AG04450 (cell line): Measurements from ENCODE around the gene BRSK2. TPM values are rescaled to one million over a fixed set of nuclear protein-coding genes. Genes with fewer than 3 reads are reported as not detected.
"Not testable (repeated sequence)": the region's sequence is repeated elsewhere in the genome, so short reads cannot be mapped to it uniquely, and the experiment has no call there.

ENCODE experiments used
- CTCF ChIA-PET: fragments of 300-600, 350-600 bp; formaldehyde crosslinking; extraction: SDS; loops from one replicate; lab custom pipeline; 2022; ENCODE audit warnings: antibody characterized with exemption, inconsistent platforms; lab: Charles Lee
- POLR2A ChIA-PET: fragments of 350-600 bp; formaldehyde crosslinking; extraction: SDS; loops from one replicate; lab custom pipeline; 2021; ENCODE audit warnings: antibody characterized with exemption, inconsistent platforms; lab: Yijun Ruan, JAX
- DNase-seq: peaks from one replicate; pipeline ENCODE4 v3.0.0-alpha.2; 2011; ENCODE audit warnings: low read depth, low spot score
- H3K27ac ChIP-seq: one replicate; pipeline ENCODE4 v1.5.1; 2012; ENCODE audit warnings: low read depth, low read length, control low read depth
- H3K27me3 ChIP-seq: one replicate; pipeline ENCODE4 v1.6.0; 2012; ENCODE audit warnings: low read length; ENCODE audit not compliant: control insufficient read depth, insufficient read depth
- H3K4me3 ChIP-seq: 2 replicates; pipeline ENCODE4 v1.5.1; 2011; ENCODE audit warnings: mild to moderate bottlenecking, low read depth, low read length, control low read depth
- H3K9me3 ChIP-seq: 2 replicates; pipeline ENCODE4 v1.5.1; 2012; ENCODE audit warnings: low read length; ENCODE audit not compliant: control insufficient read depth, insufficient read depth
- polyA plus RNA-seq: library from polyadenylated mRNA; depleted of rRNA; stranded (reverse); fragments of >200 nt; gene quantifications from 2 replicates; pipeline ENCODE4 v1.2.3, GENCODE V29; 2011
- TF ChIP-seq, protein P1 (sequence below): IDR thresholded peaks from 2 replicates; pipeline ENCODE4 v1.5.1; 2011; ENCODE audit warnings: low read depth, low read length, control low read depth, inconsistent platforms

Gene BRSK2
- polyA plus RNA-seq, 1 experiment: 0.11 TPM

DNA sequence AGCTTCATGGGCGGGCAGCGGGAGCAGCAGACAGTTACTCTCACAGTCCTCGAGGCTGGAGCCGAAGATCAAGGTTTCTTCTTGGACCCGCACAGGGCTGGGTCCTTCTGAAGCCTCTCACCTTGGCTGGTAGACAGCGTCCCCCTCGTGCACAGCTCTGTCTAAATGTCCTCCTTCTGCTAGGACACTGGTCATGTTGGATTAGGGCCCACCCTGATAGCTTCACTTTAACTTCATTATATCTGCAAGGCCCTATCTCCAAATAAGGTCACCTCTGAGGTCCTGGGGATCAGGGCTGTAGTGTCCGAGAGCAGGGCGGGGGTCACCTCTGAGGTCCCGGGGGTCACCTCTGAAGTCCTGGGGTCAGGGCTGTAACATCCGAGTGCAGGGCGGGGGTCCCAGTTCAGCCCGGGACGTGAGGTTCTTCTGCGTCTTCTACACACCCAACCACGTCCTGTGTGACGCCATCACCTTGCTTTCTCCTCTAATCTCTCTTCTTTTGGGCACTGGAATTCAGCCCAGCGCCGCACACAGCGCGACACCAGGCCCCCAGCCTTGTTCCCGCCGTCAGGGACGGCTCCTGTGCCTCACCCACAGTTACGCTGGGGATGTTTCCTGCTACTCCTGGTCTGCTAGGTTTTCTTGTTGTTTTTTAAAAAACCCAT, 46.2 kb upstream of the BRSK2 start:
- H3K9me3 ChIP-seq: no peaks in the 10 kb centered on the region; the same call in 1 of the 2 replicates
- ChIA-PET POLR2A (no interaction called here), CTCF (interaction anchor here (0.9 kb wide), 1 partner anchor 41 kb away, joined by 4 read pairs; no protein-coding TSS in a partner anchor)
- no peak overlapping the region for H3K4me3 ChIP-seq
- TF ChIP-seq, protein P1, sequence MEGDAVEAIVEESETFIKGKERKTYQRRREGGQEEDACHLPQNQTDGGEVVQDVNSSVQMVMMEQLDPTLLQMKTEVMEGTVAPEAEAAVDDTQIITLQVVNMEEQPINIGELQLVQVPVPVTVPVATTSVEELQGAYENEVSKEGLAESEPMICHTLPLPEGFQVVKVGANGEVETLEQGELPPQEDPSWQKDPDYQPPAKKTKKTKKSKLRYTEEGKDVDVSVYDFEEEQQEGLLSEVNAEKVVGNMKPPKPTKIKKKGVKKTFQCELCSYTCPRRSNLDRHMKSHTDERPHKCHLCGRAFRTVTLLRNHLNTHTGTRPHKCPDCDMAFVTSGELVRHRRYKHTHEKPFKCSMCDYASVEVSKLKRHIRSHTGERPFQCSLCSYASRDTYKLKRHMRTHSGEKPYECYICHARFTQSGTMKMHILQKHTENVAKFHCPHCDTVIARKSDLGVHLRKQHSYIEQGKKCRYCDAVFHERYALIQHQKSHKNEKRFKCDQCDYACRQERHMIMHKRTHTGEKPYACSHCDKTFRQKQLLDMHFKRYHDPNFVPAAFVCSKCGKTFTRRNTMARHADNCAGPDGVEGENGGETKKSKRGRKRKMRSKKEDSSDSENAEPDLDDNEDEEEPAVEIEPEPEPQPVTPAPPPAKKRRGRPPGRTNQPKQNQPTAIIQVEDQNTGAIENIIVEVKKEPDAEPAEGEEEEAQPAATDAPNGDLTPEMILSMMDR: no peak
- H3K27ac ChIP-seq: no peak overlapping the region
- peaks cover 12% of the 10 kb centered on the region for H3K27me3 ChIP-seq
- no peak for DNase-seq

GRCh38 chr11:1344056-1344635, 45.6 kb upstream of the BRSK2 start:
- CTCF ChIA-PET: no interaction called here
- TF ChIP-seq, protein P1: no peak
- DNase-seq: no peak
- H3K9me3 ChIP-seq: no peaks in the 10 kb centered on the region; the same call in 1 of the 2 replicates
- no peak overlapping the region for H3K4me3 ChIP-seq
- H3K27ac ChIP-seq: no peak overlapping the region
- POLR2A ChIA-PET: no interaction called here
- H3K27me3 ChIP-seq: peaks cover 12% of the 10 kb centered on the region

DNA sequence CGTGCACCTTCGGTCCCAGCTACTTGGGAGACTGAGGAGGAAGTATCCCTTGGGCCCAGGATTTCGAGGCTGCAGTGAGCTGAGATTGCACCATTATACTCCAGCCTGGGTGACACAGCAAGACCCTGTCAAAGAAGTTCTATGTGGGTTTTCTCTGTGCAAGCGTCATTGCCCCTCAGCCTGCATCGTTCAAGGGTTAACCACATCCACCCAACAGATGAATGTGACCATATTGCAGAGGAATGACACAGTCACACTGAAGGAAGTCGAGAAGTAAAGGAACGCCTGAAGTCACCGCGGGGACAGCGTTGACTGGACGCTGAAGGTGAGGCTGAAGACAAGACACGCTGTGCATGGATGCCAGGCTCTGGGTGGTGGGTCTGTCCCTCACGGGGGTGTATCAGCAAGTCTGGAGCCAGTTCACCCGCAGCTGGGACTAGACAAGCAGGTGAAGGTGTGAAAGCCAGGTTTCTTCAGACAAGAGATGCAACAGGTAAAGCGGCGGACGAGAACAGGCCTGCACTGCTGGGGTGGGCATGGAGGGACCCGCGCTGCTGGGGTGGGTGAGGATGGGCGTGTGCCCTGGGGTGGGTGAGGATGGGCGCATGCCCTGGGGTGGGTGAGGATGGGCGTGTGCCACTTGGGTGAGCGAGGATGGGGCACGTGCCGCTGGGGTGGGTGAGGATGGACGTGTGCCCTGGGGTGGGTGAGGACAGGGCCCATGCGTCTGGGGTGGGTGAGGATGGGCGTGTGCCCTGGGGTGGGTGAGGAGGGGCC, 43.8 kb upstream of the BRSK2 start:
- TF ChIP-seq, protein P1: no peak
- POLR2A ChIA-PET: no interaction called here
- CTCF ChIA-PET: no interaction called here
- H3K27ac ChIP-seq: no peak overlapping the region
- H3K27me3 ChIP-seq: peaks cover 23% of the 10 kb centered on the region
- H3K4me3 ChIP-seq: no peak overlapping the region
- H3K9me3 ChIP-seq: no peaks in the 10 kb centered on the region; the same call in 1 of the 2 replicates
- DNase-seq: no peak

DNA sequence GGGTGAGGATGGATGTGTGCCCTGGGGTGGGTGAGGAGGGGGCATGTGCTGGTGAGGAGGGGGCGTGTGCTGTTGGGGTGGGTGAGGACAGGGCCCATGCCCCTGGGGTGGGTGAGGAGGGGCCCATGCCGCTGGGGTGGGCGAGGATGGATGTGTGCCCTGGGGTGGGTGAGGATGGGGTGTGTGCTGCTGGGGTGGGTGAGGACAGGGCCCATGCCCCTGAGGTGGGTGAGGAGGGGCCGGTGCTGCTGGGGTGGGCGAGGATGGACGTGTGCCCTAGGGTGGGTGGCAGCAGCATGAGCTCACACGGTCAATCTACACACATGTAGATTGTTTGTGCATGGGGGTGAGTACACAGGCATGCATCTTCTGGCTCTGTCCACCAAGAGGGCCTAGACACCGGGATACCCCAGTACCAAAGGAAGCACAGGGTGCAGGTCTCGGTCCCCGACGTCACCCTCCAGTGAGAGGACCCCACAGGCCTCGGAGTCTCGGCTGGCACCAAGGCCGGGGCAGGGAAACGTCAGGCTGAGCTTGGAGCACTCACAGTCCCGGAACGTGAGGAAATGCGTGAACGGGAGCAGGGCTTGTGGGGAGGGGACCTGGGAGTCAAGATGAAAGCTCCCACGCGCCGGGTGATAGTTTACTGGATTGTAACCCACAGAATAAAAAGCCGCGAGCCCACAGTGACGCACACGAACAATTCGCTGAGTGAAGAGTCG, 42.9 kb upstream of the BRSK2 start:
- POLR2A ChIA-PET: no interaction called here
- CTCF ChIA-PET: no interaction called here
- H3K27ac ChIP-seq: no peak overlapping the region
- H3K4me3 ChIP-seq: no peak overlapping the region
- no peak for DNase-seq
- peaks cover 23% of the 10 kb centered on the region for H3K27me3 ChIP-seq
- TF ChIP-seq, protein P1: no peak
- H3K9me3 ChIP-seq: no peaks in the 10 kb centered on the region; the same call in 1 of the 2 replicates

DNA sequence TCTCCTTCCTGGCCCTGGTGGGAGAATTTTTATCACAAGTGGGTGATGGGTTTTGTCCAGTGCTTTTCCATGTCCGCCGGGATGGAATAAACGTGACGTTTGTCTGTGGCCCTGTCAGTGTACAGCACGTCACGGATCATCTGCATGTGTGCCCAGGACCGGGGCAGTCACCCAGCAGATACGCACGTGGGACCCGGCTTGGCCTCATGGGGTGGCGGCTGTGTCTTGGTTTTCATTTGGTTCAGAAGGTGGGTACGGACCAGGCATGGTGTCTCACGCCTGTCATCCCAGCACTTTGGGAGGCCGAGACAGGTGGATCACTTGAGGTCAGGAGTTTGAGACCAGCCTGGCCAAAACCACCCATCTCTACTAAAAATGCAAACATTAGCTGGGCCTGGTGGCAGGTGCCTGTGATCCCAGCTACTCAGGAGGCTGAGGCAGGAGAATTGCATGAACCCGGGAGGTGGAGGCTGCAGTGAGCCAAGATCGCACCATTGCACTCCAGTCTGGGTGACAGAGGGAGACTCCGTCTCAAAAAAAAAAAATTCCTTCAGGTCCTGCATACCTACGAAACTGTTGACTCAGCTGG, 42.2 kb upstream of the BRSK2 start:
- CTCF ChIA-PET, H3K27ac ChIP-seq: not testable (repeated sequence)
- POLR2A ChIA-PET: interaction anchor here (0.7 kb wide), 1 partner anchor 29 kb away, joined by 4 read pairs; no protein-coding TSS in a partner anchor

More for the DNA sequence above, 42.2 kb upstream of the BRSK2 start:
- H3K9me3 ChIP-seq, DNase-seq, H3K4me3 ChIP-seq: not testable (repeated sequence)
- peaks cover 23% of the 10 kb centered on the region for H3K27me3 ChIP-seq
